Mucosa of rectum (tissue), 2 donors: Measurements from ENCODE around the gene FDX2.
A peak's percentile ranks its signal among the peaks of the same experiment; 100 is the strongest.

Experiments
- H3K27ac ChIP-seq, 2 donors: one replicate each; pipeline ENCODE4 v1.7.0; 2013; ENCODE audit warnings: inconsistent platforms in 2 of 2, low read depth in 2 of 2, low read length in 2 of 2
- H3K27me3 ChIP-seq, 2 donors: one replicate each; pipeline ENCODE4 v1.7.0; 2013; ENCODE audit warnings: low read length in 2 of 2; ENCODE audit not compliant: control insufficient read depth in 2 of 2, insufficient read depth in 2 of 2
- H3K36me3 ChIP-seq, 2 donors: one replicate each; pipeline ENCODE4 v1.7.0; 2013; ENCODE audit warnings: low read length in 2 of 2; ENCODE audit not compliant: control insufficient read depth in 2 of 2, insufficient read depth in 2 of 2
- H3K4me1 ChIP-seq, 2 donors: one replicate each; pipeline ENCODE4 v1.7.0; 2013; ENCODE audit warnings: low read length in 2 of 2, mild to moderate bottlenecking in 1 of 2; ENCODE audit not compliant: control insufficient read depth in 2 of 2, insufficient read depth in 2 of 2
- H3K4me3 ChIP-seq, 2 donors: one replicate each; pipeline ENCODE4 v1.7.0; 2013; ENCODE audit warnings: low read length in 2 of 2
- H3K9ac ChIP-seq, 2 donors: one replicate each; pipeline ENCODE4 v1.7.0; 2013; ENCODE audit warnings: low read length in 2 of 2, low read depth in 1 of 2, mild to moderate bottlenecking in 1 of 2
- H3K9me3 ChIP-seq, 2 donors: one replicate each; pipeline ENCODE4 v1.7.0; 2013; ENCODE audit warnings: low read length in 2 of 2; ENCODE audit not compliant: control insufficient read depth in 2 of 2
- donor health status: healthy.
- donor health status: Normal muscosa, but diverticular disease.

FDX2 gene

GRCh38 chr19:10315335-10316214, at the start of gene FDX2:
TSS of gene FDX2 (minus strand) at chr19:10316015. CDS start at chr19:10315996, 19 bp downstream.
- Histone ChIP-seq H3K36me3 (peaks cover 17 to 22% of the 10 kb centered on the region in 2 donors), H3K27ac (peak within 1 kb of the TSS in 1 of 2 donors; percentile 52), H3K9me3 (no peaks in the 10 kb centered on the region), H3K4me1 (peaks cover 5 to 6% of the 10 kb centered on the region in 2 donors), H3K9ac (peak within 1 kb of the TSS; percentile 52 to 54), H3K27me3 (no peaks in the 10 kb centered on the region), H3K4me3 (peak within 1 kb of the TSS; percentile 81 to 83)

DNA sequence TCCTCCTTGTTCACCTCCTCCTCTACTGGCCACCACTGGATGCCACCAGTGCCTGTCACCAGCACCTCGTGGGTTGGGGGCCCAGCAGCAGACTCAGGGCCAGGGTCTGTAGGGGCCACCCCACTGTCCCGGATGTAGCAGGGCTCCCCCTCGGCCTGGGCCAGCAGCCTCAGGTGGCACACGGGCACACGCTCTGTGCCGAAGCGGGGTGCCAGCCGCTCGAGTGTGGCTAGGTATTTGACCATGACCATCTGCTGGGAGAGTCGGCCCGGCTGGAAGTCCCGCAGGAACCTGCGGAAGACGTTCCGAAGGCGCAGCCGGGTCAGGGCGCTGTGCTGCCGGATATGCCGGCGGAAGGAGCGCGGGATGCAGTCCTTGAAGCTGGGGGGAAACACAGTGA, 49.7 kb upstream of the FDX2 start:
- no peak overlapping the region for H3K4me3 ChIP-seq
- H3K4me1 ChIP-seq, result no peaks in the 10 kb centered on the region
- H3K9ac ChIP-seq, result no peak overlapping the region
- H3K36me3 ChIP-seq, result peaks cover 49 to 66% of the 10 kb centered on the region in 2 donors
- H3K27me3 ChIP-seq, result no peaks in the 10 kb centered on the region
- no peaks in the 10 kb centered on the region for H3K9me3 ChIP-seq
- H3K27ac ChIP-seq, result no peak overlapping the region

GRCh38 chr19:10364644-10365043, 48.8 kb upstream of the FDX2 start:
- Histone ChIP-seq H3K9ac (no peak overlapping the region), H3K27me3 (no peaks in the 10 kb centered on the region), H3K9me3 (no peaks in the 10 kb centered on the region), H3K27ac (no peak overlapping the region), H3K4me1 (no peaks in the 10 kb centered on the region), H3K36me3 (peaks cover 48 to 66% of the 10 kb centered on the region in 2 donors), H3K4me3 (no peak overlapping the region)

- Histone ChIP-seq H3K9ac (no peak overlapping the region), H3K27ac (no peak overlapping the region), H3K36me3 (peaks cover 44 to 67% of the 10 kb centered on the region in 2 donors), H3K4me1 (no peaks in the 10 kb centered on the region), H3K4me3 (no peak overlapping the region), H3K27me3 (no peaks in the 10 kb centered on the region), H3K9me3 (no peaks in the 10 kb centered on the region)
These were observed 48.0 kb upstream of the FDX2 start for GRCh38 chr19:10363789-10364281.

DNA sequence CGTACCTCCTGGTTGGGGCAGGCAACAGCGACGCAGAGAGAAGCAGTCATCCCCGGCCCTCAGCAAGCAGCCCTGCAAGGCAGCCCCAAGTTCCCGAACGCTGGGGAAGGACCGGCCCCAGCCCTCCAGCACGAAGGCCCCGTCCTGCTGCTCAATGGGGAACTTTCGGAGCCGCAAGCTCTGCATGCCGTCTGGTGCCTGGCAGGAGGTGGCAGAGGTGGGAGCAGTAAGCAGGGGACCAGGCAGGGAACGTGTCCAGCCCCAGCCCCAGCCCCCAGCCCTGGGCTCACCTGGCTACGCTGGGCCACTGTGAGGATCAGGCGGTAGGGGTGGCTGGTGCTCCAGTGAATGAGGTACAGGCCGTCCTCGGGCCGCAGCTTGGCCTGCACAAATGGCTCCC, 46.4 kb upstream of the FDX2 start:
- Histone ChIP-seq H3K9me3 (no peaks in the 10 kb centered on the region), H3K27ac (no peak overlapping the region), H3K4me3 (no peak overlapping the region), H3K4me1 (no peaks in the 10 kb centered on the region), H3K27me3 (no peaks in the 10 kb centered on the region), H3K36me3 (peaks cover 41 to 66% of the 10 kb centered on the region in 2 donors), H3K9ac (no peak overlapping the region)

- Histone ChIP-seq H3K36me3 (peaks cover 44 to 65% of the 10 kb centered on the region in 2 donors), H3K9me3 (no peaks in the 10 kb centered on the region), H3K4me1 (no peaks in the 10 kb centered on the region), H3K9ac (no peak overlapping the region), H3K27ac (no peak overlapping the region), H3K4me3 (no peak overlapping the region), H3K27me3 (no peaks in the 10 kb centered on the region)
These were observed 45.8 kb upstream of the FDX2 start for GRCh38 chr19:10361569-10362011.

DNA sequence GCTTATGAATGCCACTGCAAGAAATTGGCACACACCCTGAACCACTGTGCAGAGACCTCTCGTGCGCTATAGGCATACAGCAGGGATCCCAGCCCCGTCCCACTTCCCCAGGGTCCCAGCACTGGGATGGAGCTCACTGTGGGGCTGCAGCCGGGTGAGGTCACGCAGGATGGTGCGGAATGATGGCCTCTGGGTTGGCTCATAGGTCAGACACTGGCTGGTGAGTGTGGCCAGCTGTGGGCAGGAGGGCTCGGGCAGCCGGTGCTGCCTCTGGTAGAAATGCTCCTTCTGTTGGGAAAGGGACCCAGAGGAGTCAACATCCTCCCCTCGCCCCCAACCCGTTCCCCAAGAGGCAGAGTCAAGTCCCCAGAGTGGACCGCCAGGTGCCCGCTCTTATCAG, 40.6 kb upstream of the FDX2 start:
- H3K27ac ChIP-seq, result no peak overlapping the region
- H3K27me3 ChIP-seq, result no peaks in the 10 kb centered on the region
- no peak overlapping the region for H3K4me3 ChIP-seq
- peaks cover 31 to 51% of the 10 kb centered on the region in 2 donors for H3K36me3 ChIP-seq
- H3K9me3 ChIP-seq, result no peaks in the 10 kb centered on the region
- no peak overlapping the region for H3K9ac ChIP-seq
- no peaks in the 10 kb centered on the region for H3K4me1 ChIP-seq

DNA sequence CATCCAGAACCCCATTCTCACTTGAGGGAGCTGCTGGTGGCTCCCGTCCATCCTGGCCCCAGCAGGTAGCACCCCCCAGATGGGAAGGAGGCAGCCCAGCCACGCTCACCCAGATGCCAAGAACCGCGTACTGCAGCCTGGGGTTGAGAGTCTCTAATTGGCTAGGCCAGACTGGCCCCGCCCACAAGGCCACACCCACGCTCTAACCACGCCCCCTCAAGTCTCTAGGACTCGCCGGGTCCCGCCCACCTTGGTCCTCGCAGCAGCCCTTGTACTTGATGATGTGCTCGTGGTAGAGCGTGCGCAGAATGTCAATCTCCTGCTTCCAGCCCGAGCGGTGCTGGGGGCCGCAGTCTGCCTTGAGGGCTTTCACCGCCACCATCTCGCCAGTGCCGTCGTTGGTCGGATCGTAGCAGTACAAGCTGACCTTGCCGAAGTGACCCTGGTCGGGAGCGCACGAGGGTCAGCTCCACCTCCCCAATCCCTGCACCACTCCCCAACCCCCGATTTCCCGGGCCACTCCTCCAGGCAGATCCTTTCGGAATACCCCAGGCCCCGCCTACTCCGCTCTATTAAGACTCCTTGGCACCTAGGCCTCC, 38.1 kb upstream of the FDX2 start:
- H3K9me3 ChIP-seq, result no peaks in the 10 kb centered on the region
- H3K27me3 ChIP-seq, result no peaks in the 10 kb centered on the region
- peaks cover 32 to 45% of the 10 kb centered on the region in 2 donors for H3K36me3 ChIP-seq
- no peaks in the 10 kb centered on the region for H3K4me1 ChIP-seq
- no peak overlapping the region for H3K9ac ChIP-seq
- no peak overlapping the region for H3K4me3 ChIP-seq
- H3K27ac ChIP-seq, result no peak overlapping the region

DNA sequence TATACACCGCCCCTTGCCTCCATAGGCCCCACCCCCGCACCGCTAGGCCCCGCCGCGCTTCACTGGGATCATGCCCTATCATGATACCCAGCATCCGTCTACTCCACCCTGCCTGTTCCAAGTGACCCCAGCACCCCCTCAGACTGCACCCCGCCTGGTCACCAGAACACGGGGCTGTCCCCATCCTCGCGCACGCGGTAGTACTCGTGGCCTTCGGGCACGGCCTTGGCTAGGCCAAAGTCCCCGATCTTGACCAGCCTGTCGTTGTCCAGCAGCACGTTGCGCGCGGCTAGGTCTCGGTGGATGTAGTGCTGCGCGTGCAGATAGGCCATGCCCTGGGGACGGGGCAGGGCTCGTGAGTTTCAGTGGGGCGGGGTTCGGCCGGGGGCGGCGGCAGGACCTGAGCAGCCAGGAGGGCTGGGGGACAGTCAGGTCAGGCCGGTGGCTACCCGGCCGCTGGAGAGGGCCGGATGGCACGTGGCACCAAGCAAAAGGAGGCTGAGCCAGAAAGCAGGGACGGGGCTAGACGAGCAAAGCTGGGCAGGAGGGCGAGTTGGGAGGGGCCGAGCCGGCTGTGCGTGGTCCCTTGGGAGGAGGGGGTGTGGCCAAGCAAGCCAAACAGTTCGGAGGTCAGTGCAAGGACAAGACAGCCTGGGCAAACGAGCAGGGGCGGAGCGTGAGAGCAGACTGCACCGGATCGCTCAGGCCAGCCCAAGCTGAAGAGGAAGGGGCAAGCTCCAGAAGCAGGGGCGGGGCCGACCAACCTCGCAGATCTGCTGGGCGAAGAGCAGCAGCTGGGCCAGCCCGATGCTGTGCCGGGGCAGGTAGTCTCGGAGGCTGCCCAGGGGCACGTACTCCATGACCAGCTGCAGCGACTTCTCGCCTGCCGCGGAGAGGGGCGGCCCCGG, 37.2 kb upstream of the FDX2 start:
- no peak overlapping the region for H3K4me3 ChIP-seq
- H3K4me1 ChIP-seq, result no peaks in the 10 kb centered on the region
- no peak overlapping the region for H3K9ac ChIP-seq
- peak overlapping the region in 1 of 2 donors; percentile 32 for H3K27ac ChIP-seq
- no peaks in the 10 kb centered on the region for H3K27me3 ChIP-seq
- H3K9me3 ChIP-seq, result no peaks in the 10 kb centered on the region
- peaks cover 29 to 41% of the 10 kb centered on the region in 2 donors for H3K36me3 ChIP-seq
